Middle frontal gyrus (tissue), 1 donor: ENCODE results near the gene KDM4C.

Experiments
- DNase-seq: peaks from one replicate; pipeline ENCODE4 v3.0.0-alpha.2; 2015; ENCODE audit warnings: low spot score; ENCODE audit errors: extremely low spot score

The KDM4C gene

GRCh38 chr9:7132605-7133004, 374.8 kb downstream of the KDM4C start:
- DNase-seq, result no peak

GRCh38 chr9:7135735-7136134, 378.0 kb downstream of the KDM4C start:
- no peak for DNase-seq

DNA sequence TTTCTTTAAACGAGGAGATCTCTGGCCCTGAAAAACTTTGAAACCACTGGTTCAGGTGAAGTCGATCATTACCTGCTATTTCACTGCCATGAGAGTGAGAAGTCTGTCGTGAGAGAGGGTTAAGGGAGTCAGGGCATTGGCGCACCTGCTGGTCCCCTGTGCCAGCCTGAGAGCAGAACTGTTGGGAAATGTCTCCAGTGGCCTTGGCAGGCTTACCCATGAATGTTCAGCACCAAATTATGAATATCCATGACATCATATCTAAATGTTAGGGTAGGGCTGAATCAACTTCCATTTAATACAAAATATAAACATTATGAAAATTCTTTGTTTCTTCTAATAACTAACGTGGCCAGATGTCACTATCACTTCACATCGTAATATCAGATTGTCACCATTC, 379.3 kb downstream of the KDM4C start:
- no peak for DNase-seq

DNA sequence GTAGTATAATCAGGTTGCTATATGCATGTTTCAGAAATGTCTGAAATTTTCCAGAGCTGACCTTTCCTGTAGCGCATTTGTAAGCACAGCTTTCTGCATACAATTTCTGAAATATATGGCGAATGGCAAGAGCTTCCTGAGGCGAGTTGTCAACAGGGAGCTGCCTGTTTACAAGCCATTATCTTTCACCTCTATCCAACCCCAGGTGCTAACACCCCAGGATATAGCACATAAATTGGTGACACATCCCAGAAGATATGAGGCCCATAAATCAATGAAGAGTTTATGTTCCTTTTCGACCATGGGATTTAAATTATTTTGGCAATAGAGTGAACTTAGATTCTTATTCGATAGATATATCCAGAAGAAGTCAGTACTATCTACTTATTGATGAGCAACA, 379.8 kb downstream of the KDM4C start:
- DNase-seq, result no peak

DNA sequence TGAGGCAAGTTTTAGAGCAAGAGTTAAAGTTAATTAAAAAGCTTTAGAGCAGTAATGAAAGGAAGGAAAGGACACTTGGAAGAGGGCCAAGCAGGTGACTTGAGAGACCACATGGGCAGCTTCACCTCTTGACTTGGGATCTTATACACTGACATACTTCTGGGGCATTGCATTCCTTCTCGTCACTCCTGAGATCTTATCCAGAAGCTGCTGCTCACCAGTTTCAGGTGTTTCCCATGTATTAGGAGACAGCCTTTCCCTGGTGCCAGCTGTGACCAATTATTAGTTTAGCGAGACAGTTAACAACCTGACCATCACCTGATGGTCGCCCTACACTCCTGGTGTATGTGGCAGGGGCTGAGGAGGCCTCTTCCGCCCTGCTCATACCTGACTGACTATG, 382.1 kb downstream of the KDM4C start:
- DNase-seq, result no peak

GRCh38 chr9:7140401-7140800, 382.6 kb downstream of the KDM4C start:
- no peak for DNase-seq

GRCh38 chr9:7143645-7144200, 385.9 kb downstream of the KDM4C start:
- DNase-seq, result no peak

DNA sequence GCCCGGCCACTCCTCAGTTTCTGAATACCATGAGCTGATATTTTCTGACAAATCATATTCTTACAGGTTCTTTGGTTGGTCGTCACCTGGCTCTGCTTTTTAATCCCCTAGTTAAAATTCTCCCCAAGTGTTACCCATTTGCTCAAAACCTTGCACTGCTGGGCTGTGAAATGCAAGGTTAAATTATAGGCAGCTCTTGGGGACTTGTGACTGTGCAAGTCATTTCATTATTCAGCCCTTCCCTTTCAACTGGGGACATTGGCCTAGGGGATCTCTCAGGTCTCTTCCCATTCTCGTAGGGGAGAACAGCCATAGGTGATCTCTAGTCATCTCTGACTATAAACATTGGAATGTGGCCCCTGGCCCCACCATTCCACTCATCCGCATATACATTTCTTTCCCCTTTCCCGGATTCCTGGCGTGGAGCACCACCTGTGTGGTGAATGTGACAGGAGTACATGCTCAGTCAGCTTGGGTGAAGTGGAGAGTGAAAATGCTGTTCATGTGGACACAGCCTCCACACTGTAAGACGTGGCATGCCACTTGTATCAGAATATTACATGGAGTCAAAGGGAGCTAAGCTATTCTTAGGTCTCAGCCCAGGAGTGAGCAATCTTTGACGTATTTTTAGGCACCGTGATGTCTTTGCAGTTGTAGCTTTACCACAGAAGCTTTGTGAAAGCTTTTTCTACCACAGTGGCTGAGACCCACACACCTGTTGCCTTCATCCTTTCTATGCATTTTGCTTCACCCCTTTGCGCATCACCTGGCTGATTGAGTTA, 386.7 kb downstream of the KDM4C start:
- no peak for DNase-seq

- DNase-seq, result no peak
Measured at GRCh38 chr9:7145361-7146069, 387.7 kb downstream of the KDM4C start.

- no peak for DNase-seq
Measured at GRCh38 chr9:7146582-7146981, 388.8 kb downstream of the KDM4C start.

DNA sequence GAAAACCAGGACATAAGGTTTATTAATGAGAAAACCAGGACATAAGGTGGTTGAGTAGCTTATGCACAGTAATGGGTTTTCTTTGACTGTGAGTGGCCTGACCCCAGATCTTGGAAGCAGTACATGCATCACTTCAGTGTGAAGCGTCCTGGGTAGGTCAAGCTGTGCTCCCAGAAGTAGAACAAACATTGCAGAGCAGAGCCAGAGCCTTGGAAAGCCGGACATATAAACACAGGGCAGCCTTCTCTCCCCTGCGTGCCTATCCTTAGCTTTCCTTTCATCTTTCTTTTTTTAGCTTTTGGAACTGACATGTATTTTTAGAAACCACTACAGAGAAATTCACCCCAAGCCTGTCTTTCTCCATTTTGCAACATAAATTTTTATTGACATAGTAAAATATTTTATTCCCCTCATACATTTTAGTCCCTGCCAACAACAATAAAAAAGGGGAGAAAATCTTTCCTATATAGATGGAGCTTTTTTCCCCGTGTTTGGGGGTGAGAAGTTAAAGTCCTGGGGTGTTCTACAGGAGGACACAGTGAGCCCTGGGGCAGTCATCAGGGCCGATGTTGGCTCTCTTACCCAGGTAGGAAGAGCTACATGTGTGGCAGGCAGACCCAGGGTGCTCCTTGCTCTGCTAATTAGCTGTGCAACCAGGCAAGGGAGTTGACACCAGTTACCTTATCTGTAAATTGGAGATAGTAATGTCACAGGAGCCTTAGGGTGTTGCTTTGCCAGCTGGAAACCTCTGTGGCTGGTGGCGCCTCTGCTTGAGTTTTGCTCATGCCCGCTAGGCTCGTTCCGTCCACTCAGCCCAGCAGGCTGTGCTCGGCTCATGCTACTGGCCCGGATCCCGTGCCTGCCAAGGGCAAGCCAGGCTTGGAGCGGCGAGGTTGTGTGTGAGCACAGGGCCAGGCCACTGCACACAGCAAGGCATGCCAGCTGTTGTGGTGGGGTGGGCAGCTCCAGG, 389.6 kb downstream of the KDM4C start:
- no peak for DNase-seq

GRCh38 chr9:7148243-7148765, 390.5 kb downstream of the KDM4C start:
- no peak for DNase-seq

DNA sequence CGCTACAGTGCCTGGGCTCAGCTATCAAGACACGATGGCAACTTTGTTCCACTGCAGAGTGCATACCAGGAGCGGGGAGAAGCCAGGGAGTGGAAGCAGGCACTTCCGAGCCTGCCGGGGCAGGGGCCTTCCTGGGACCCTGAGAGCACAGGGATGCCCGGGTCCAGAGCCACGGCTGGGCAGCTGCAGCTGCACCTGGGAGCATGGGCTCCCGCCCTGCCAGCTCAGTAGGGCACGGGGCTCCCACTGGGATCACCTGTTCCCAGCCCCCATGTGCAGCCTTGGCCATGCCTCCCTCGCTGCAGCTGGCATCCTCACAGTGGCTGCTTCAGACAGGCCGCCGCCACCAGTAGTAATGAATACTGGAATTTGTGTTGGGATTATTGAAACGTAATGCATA, 391.5 kb downstream of the KDM4C start:
- no peak for DNase-seq

DNA sequence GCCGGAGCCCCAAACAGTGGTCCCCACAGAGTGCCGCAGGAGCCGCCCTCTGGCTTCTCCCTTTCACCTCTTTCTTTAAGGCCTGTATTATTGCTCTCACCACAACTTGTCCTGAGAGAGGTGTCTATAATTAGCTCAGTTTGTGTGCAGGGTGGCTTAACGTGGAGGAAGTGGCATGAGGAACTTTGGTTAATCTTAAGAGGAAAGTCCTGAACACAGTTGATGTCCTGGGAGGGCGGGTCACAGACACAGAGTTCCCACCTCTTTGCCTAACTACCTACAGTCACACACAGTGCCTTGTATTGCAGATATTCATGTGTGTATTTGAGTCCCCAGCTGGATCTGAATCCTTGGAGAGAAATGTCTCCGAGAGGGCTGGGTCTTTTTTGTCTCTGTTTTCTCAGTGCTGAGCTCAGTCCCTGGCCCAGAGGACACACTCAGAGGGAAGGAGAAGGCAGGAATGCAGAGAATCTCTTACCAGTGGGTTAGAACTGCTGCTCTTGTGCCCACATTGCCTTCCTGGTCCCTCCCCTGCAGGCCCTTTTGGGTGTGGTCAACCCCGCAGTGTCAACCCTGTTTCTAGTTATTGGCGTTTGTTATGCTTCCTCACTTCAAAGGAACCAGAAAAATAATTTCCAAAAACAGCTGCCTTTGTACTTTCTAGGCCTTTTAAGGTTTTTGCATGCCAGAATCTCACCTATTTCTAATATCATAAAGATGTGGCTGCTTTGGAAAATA, 392.5 kb downstream of the KDM4C start:
- DNase-seq, result no peak

- DNase-seq, result no peak
Measured at GRCh38 chr9:7153134-7153533, 395.4 kb downstream of the KDM4C start.

DNA sequence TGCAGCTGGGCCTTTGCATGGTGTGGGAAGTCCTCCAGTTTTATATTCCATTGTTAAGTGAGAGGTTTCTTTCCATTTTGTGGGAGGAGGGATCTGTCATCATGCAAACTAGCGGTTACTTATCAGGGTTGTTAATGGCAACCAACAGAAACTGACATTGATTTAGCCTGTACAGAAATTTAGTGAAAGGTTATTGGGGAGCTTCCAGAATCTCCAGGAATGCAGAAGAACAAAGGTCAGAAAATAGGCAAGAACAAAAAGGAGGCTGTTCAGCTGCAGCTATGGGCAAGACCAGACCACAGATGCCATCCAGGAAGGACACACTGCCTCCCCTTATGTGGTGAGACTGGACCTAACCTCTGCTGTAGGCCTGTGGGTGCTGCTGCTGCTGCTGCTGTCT, 395.8 kb downstream of the KDM4C start:
- no peak for DNase-seq

- DNase-seq, result no peak
Measured at GRCh38 chr9:7154003-7154619, 396.3 kb downstream of the KDM4C start.

DNA sequence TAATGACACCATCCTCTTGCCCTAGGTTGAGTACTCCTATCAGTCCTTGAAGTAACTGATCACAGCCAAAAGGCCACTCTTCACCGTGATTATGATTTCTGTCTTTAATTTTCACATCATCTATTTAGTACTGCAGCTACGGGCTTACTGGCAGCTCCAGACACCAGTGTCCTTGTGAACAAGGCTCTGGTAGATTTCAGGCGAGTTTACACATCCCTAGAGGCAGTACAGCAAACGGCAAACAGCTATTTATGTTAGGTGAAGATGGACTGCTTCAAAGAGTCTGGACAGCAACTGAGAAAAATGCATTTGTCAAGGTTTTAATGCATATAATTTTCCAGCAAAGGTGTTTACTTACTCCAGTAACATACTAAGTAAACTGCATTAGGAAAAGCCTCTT, 396.9 kb downstream of the KDM4C start:
- no peak for DNase-seq

- no peak for DNase-seq
Measured at GRCh38 chr9:7161469-7161868, 403.7 kb downstream of the KDM4C start.

DNA sequence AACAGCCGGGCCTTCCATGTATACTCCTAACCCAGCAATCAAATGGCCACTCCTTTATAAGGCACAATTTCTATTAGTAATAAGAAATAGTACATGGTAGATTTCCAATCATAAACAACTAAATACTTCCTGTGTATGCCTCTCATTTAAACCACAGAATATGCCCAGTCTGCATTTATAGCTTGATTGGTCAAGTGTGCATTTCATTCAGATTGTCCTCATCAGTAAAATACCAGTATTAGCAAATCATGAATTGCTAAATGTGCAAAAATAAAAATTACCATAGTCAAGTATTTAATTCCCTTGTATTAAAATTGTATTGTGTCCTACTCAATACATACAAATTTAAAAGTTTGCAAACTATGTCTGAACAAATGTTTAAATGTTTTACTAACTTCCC, 406.2 kb downstream of the KDM4C start:
- DNase-seq, result no peak
